Measurements from ENCODE around the gene TRNP1. TPM values are rescaled to one million over a fixed set of nuclear protein-coding genes. Genes with fewer than 3 reads are reported as not detected.
A peak's percentile ranks its signal among the peaks of the same experiment; 100 is the strongest.
"Not testable (repeated sequence)": the region's sequence is repeated elsewhere in the genome, so short reads cannot be mapped to it uniquely, and the experiment has no call there.

TRNP1 gene
- total RNA-seq, result under 1 TPM in 1 of 2 donors, not detected in 1; 0.29 TPM

DNA sequence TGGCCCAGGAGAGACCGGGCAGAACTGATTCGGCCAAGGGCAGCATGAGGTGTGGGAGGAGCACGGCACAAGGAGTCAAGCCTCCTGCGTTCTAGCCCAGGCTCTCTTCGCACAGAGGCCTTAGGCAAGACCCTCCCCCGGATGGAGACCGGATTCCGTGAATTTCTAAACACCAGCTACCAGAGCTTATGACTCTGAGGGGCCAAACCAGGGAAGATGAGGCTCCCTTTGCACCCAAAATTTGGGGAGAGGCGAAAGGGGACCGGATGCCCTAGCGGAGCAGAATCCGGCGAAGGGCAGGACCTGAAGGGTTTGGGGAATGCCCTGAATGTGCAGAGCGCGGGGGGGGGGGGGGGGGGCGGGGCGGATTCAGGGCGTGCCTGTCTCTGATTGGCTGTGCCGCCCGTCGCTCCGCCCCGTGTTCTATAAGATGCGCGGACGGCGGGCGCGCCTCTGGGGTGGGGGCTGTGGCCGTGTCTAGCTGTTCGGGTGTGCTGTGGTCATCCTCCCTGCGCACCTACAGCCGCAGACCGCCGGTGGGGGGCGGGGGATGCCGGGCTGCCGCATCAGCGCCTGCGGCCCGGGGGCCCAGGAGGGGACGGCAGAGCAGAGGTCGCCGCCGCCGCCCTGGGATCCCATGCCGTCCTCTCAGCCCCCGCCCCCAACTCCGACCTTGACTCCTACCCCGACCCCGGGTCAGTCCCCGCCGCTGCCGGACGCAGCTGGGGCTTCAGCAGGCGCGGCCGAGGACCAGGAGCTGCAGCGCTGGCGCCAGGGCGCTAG, at the start of gene TRNP1:
TSS of gene TRNP1 (plus strand) at position 456 of the 783 bp plus-strand sequence. CDS start at position 551, 95 bp downstream.
- Mint-ChIP-seq H3K9me3 (no peaks in the 10 kb centered on the region), H3K36me3 (no peaks in the 10 kb centered on the region), H3K27ac (no peak within 1 kb of the TSS)

GRCh38 chr1:26945138-26945537, 48.4 kb upstream of the TRNP1 start:
- Mint-ChIP-seq H3K36me3 (peaks cover 14 to 25% of the 10 kb centered on the region in 2 donors), H3K9me3 (no peaks in the 10 kb centered on the region), H3K27ac (peak overlapping the region; percentile 17 to 52)
- ATAC-seq (no peak), DNase-seq (ENCODE audit: low spot score in 2 of 2) (no peak)

More for the DNA sequence above, at the start of gene TRNP1:
- DNase-seq (ENCODE audit: low spot score in 2 of 2) (peak; percentile 60 to 73), ATAC-seq (peak; percentile 76 to 80)

DNA sequence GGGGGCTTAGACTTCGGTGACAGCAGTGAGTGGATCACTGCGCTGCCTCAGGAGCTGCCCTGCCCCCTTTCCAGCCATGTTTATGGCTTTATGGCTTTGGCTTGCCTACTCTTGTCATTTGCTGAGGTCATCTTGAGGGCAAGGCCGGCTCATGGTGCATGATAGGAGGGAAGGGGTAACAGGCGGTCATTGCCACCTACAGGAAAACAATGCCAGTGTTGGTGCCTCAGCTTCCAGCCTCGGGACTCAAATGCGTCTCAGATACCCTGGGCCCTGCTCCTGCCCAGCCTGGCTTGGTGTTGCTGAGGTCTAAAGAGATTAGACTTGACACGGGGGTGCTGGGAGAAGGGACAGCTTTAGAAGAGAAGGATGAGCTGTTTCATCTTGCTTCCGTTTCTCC, 47.8 kb upstream of the TRNP1 start:
- DNase-seq (ENCODE audit: low spot score in 2 of 2) (no peak), ATAC-seq (no peak)
- Mint-ChIP-seq H3K27ac (peak overlapping the region in 1 of 2 donors; percentile 52), H3K9me3 (no peaks in the 10 kb centered on the region), H3K36me3 (peaks cover 14 to 25% of the 10 kb centered on the region in 2 donors)

GRCh38 chr1:26946270-26946669, 47.2 kb upstream of the TRNP1 start:
- peak overlapping the region in 1 of 2 donors; percentile 25 for H3K27ac Mint-ChIP-seq
- peaks cover 14 to 25% of the 10 kb centered on the region in 2 donors for H3K36me3 Mint-ChIP-seq
- ATAC-seq, result no peak
- no peak for DNase-seq (ENCODE audit: low spot score in 2 of 2)
- no peaks in the 10 kb centered on the region for H3K9me3 Mint-ChIP-seq

DNA sequence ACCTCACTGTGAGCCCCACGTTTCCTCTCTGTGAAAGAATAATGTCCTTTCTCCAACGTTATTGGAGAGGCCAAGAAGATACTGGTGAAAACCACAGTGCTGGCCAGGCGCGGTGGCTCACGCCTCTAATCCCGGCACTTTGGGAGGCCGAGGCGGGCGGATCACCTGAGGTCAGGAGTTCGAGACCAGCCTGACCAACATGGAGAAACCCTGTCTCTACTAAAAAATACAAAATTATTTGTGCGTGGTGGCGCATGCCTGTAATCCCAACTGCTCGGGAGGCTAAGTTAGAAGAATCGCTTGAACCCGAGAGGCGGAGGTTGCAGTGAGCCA, 44.8 kb upstream of the TRNP1 start:
- not testable (repeated sequence) for H3K27ac Mint-ChIP-seq; ATAC-seq; H3K9me3 Mint-ChIP-seq; DNase-seq (ENCODE audit: low spot score in 2 of 2)
- H3K36me3 Mint-ChIP-seq, result peaks cover 10 to 18% of the 10 kb centered on the region in 2 donors

DNA sequence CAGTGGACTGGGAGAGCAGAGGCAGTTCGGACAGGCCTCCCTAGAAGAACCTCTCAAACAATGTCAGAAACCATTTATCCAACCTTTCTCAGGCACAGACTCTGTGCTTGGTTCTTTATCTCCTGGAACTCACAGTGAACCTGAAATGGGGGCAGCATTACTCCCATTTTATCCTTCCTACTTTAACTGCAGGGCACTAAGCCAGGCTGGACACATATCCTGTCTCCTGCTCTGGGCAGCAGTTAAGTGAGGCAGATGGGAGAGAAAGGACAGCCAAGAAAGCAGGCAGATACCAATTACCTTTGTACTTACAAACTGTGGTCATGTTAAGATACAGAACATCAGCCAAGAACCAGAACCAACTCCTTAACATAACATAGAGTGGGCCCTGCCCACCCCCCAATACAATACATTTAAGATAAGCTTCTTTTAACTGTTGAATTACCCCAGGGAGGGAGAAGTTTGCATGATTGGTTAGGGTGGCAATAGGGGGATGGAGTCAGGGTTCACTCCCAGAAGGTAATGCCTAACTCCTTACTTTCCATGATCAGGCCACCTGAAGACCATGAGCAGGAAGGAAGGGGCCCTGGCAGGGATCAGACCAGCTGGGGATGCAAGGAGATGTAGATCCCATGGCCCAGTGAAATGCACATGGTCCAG, 44.1 kb upstream of the TRNP1 start:
- no peaks in the 10 kb centered on the region for H3K9me3 Mint-ChIP-seq
- ATAC-seq (peak in 1 of 2 donors; percentile 4), DNase-seq (ENCODE audit: low spot score in 2 of 2) (no peak)
- H3K36me3 Mint-ChIP-seq, result peaks cover 10 to 18% of the 10 kb centered on the region in 2 donors
- H3K27ac Mint-ChIP-seq, result peak overlapping the region in 1 of 2 donors; percentile 25

GRCh38 chr1:26949926-26950319, 43.6 kb upstream of the TRNP1 start:
- no peaks in the 10 kb centered on the region for H3K9me3 Mint-ChIP-seq
- DNase-seq (ENCODE audit: low spot score in 2 of 2) (no peak), ATAC-seq (peak in 1 of 2 donors; percentile 7)
- H3K36me3 Mint-ChIP-seq, result peaks cover 9 to 16% of the 10 kb centered on the region in 2 donors
- H3K27ac Mint-ChIP-seq, result no peak overlapping the region

DNA sequence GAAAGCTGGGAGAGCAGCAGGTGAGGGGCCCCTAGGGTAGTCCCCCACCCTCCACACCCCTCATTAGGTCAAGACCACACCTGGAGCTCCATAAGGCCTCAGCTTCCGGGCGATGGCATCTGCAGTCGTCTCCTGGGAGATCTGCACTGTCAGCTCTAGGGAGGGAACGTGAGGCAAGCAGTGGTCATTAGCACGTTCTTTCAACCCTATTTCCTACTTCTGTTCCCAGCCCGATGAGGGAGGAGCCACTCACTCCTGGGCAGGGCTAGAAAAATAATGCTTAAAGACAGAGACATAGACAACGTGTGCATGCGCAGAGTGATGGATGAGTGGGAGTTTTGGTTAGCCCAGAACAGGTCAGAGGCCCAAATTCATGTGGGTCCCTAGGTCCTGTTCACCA, 42.9 kb upstream of the TRNP1 start:
- Mint-ChIP-seq H3K36me3 (peaks cover 3 to 9% of the 10 kb centered on the region in 2 donors), H3K27ac (peak overlapping the region in 1 of 2 donors; percentile 95), H3K9me3 (no peaks in the 10 kb centered on the region)
- DNase-seq (ENCODE audit: low spot score in 2 of 2) (no peak), ATAC-seq (peak in 1 of 2 donors; percentile 14)

- H3K27ac Mint-ChIP-seq, result peak overlapping the region in 1 of 2 donors; percentile 95
- H3K9me3 Mint-ChIP-seq, result no peaks in the 10 kb centered on the region
- no peak for DNase-seq (ENCODE audit: low spot score in 2 of 2)
- no peak for ATAC-seq
- peaks cover 0 to 4% of the 10 kb centered on the region in 2 donors for H3K36me3 Mint-ChIP-seq
Observed at GRCh38 chr1:26951216-26951615, 42.3 kb upstream of the TRNP1 start.

DNA sequence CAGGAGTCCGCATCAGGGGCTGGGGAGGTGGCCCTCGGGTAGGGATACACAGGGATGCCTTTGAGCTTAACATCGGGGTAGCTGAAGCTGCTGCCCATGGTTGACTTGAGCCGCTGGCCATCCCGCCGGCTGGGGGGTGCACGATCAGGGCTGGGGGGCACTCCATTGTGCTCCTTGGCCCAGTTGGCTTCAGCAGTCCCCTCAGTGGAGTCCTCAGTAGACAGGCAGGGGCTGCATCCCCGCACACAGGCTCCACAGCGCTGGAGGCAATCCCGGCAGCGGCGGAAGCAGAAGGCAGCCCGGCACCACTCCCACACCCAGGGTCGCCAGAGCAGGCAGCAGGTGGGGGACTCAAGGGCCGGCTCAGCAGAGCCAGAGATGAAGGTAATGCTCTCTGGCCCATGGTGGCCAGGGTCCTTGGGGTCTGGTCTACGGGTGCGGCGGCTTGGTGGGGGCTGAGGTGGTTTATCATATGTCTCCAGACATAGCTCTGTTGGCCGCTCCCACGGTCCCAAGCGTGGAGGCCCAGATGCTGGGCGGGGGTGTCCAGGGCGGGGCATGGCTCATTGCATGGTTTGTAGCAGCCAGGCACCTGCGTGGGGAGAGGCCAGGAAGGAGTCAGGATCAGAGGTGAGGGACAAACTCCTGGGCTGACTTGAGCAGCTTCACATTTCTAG, 41.5 kb upstream of the TRNP1 start:
- peak in 1 of 2 donors; percentile 30 for ATAC-seq
- Mint-ChIP-seq H3K36me3 (no peaks in the 10 kb centered on the region), H3K27ac (no peak overlapping the region), H3K9me3 (no peaks in the 10 kb centered on the region)
- DNase-seq (ENCODE audit: low spot score in 2 of 2), result no peak

DNA sequence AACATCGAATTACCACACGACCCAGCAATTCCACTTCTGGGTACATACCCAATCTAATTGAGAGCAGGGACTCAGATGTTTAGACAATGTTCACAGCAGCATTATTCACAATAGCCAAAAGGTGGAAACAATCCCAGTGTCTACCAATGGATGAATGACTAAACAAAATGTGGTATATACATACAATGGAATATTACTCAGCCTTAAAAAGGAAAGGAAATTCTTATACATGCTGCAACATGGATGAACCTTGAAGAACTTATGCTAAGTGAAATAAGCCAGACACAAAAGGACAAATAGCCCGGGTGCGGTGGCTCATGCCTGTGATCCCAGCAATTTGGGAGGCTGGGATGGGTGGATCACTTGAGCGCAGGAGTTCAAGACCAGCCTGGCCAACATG, 40.1 kb upstream of the TRNP1 start:
- no peaks in the 10 kb centered on the region for H3K9me3 Mint-ChIP-seq

DNA sequence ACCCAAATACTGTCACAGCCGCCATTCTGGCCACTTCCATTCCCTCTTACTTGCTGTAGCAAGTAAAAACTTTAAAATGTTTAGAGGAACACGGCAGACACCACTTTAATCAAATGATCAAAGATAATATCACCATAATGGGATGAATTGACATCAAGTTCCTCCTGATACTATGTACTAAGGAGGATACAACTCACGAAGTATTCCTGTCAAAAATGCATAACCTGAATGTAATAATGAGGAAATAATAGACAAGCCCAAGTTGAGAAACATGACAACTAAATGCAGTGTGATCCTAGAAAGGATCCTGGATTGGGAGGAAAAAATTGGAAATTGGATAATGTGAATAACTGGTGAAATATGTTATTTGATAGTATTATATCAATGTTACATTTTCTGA, 37.2 kb upstream of the TRNP1 start:
- DNase-seq (ENCODE audit: low spot score in 2 of 2), result no peak

More for the DNA sequence above, 40.1 kb upstream of the TRNP1 start:
- Mint-ChIP-seq H3K27ac (no peak overlapping the region), H3K36me3 (no peaks in the 10 kb centered on the region)
- no peak for DNase-seq (ENCODE audit: low spot score in 2 of 2)
- ATAC-seq, result no peak

DNA sequence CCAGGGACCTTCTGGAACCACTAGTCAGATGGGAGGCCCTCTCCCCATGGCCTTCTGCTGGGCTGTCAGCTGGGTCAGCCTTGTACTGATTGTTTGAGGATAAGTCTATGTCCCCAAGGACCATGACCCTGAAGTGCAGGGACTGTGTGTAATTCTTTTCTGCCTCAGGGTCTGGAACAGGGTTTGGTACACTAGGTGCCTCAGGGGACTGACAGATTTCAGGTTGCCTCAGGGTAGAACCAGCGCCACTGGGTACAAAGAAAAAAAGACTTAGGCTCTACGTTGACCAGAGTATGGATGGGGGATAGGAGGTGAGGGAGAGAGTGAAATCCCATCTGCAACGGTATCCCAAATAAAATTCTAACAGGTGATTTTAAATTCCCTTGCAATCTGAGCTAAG, 36.2 kb upstream of the TRNP1 start:
- no peak for ATAC-seq
- Mint-ChIP-seq H3K36me3 (peaks cover 0 to 5% of the 10 kb centered on the region in 2 donors), H3K9me3 (no peaks in the 10 kb centered on the region), H3K27ac (no peak overlapping the region)
- no peak for DNase-seq (ENCODE audit: low spot score in 2 of 2)

More for the DNA sequence above, 37.2 kb upstream of the TRNP1 start:
- Mint-ChIP-seq H3K9me3 (no peaks in the 10 kb centered on the region), H3K36me3 (peaks cover 0 to 5% of the 10 kb centered on the region in 2 donors), H3K27ac (no peak overlapping the region)
- ATAC-seq, result no peak

GRCh38 chr1:26959270-26959669, 34.2 kb upstream of the TRNP1 start:
- H3K27ac Mint-ChIP-seq, result no peak overlapping the region

GRCh38 chr1:26959722-26960624, 33.5 kb upstream of the TRNP1 start, which contains the start of gene KDF1:
KDF1 (minus strand) TSS chr1:26960468; CDS start chr1:26952380, 8,088 bp downstream.
- Mint-ChIP-seq H3K36me3 (peaks cover 0 to 5% of the 10 kb centered on the region in 2 donors), H3K27ac (no peak within 1 kb of the TSS), H3K9me3 (no peaks in the 10 kb centered on the region)
- peak in 1 of 2 donors; percentile 43 for DNase-seq (ENCODE audit: low spot score in 2 of 2)
- peak; percentile 54 to 72 for ATAC-seq

More at GRCh38 chr1:26959270-26959669, 34.2 kb upstream of the TRNP1 start:
- H3K36me3 Mint-ChIP-seq, result peaks cover 0 to 5% of the 10 kb centered on the region in 2 donors
- no peaks in the 10 kb centered on the region for H3K9me3 Mint-ChIP-seq
- ATAC-seq (no peak), DNase-seq (ENCODE audit: low spot score in 2 of 2) (no peak)

DNA sequence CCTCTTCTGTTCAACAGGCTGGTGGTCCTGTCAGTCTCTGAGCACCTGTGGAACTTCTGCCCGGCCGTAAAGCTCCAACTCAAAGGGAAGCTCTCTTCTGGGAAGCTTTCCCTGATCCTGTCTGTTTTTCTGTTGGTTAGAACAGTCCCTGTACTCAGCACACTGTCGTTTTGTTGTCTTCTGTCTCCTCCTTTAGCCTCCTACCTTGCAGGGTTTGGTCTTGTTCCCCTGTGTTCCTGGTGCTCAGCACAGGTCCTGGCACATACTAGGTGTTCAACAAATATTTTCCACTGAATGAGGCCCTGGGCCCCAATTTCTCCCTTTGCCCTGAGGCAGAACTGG, 32.9 kb upstream of the TRNP1 start:
- H3K36me3 Mint-ChIP-seq, result peaks cover 0 to 5% of the 10 kb centered on the region in 2 donors
- ATAC-seq, result no peak
- H3K27ac Mint-ChIP-seq, result no peak overlapping the region
- no peak for DNase-seq (ENCODE audit: low spot score in 2 of 2)
- no peaks in the 10 kb centered on the region for H3K9me3 Mint-ChIP-seq

All from activated naive CD4-positive, alpha-beta T cell treated with anti-CD3 and anti-CD28 coated beads, Interleukin-2, amount 50 U/mL, for 72 hours (primary cell).